Stimulated activated naive CD8-positive, alpha-beta T cell treated with anti-CD3 and anti-CD28 coated beads, Interleukin-15, Interleukin-2, amounts not matched to agents 100 ng/mL and 50 ng/mL, for 24 hours (primary cell): ENCODE results near the gene ADH6.

Experiments used
- H3K27ac Mint-ChIP-seq: one replicate; pipeline ENCODE4 v1.8.0; 2021; ENCODE audit warnings: mild to moderate bottlenecking, mixed read lengths
- H3K27me3 Mint-ChIP-seq: one replicate; pipeline ENCODE4 v1.8.0; 2021; ENCODE audit warnings: mixed read lengths
- H3K36me3 Mint-ChIP-seq: one replicate; pipeline ENCODE4 v1.8.0; 2021; ENCODE audit warnings: low read depth, mixed read lengths
- H3K4me1 Mint-ChIP-seq: one replicate; pipeline ENCODE4 v1.8.0; 2021; ENCODE audit warnings: low read depth, mixed read lengths
- H3K4me3 Mint-ChIP-seq: one replicate; pipeline ENCODE4 v1.8.0; 2021; ENCODE audit warnings: mild to moderate bottlenecking, mixed read lengths
- H3K9me3 Mint-ChIP-seq: one replicate; pipeline ENCODE4 v1.8.0; 2021; ENCODE audit warnings: mixed read lengths

The ADH6 gene

GRCh38 chr4:99161373-99162099 is 57.5 kb downstream of the ADH6 start:
- Mint-ChIP-seq H3K27ac (no peak overlapping the region), H3K9me3 (no peaks in the 10 kb centered on the region), H3K4me3 (no peak overlapping the region), H3K27me3 (no peaks in the 10 kb centered on the region), H3K36me3 (no peaks in the 10 kb centered on the region), H3K4me1 (no peaks in the 10 kb centered on the region)

GRCh38 chr4:99159699-99160098 is 59.3 kb downstream of the ADH6 start:
- Mint-ChIP-seq H3K4me3 (no peak overlapping the region), H3K27me3 (no peaks in the 10 kb centered on the region), H3K27ac (no peak overlapping the region), H3K9me3 (no peaks in the 10 kb centered on the region), H3K4me1 (no peaks in the 10 kb centered on the region), H3K36me3 (no peaks in the 10 kb centered on the region)

- Mint-ChIP-seq H3K9me3 (no peaks in the 10 kb centered on the region), H3K4me3 (no peak overlapping the region)
Observed at GRCh38 chr4:99157478-99157935, 61.5 kb downstream of the ADH6 start.

GRCh38 chr4:99156992-99157391 is 62.1 kb downstream of the ADH6 start:
- Mint-ChIP-seq H3K36me3 (no peaks in the 10 kb centered on the region), H3K9me3 (no peaks in the 10 kb centered on the region), H3K4me3 (no peak overlapping the region), H3K27ac (no peak overlapping the region), H3K27me3 (no peaks in the 10 kb centered on the region), H3K4me1 (no peaks in the 10 kb centered on the region)

More at GRCh38 chr4:99157478-99157935, 61.5 kb downstream of the ADH6 start:
- Mint-ChIP-seq H3K27ac (no peak overlapping the region), H3K36me3 (no peaks in the 10 kb centered on the region), H3K4me1 (no peaks in the 10 kb centered on the region), H3K27me3 (no peaks in the 10 kb centered on the region)

GRCh38 chr4:99154658-99155342 is 64.2 kb downstream of the ADH6 start:
- H3K4me1 Mint-ChIP-seq: peaks cover under 1% of the 10 kb centered on the region
- no peaks in the 10 kb centered on the region for H3K27me3 Mint-ChIP-seq
- H3K4me3 Mint-ChIP-seq: no peak overlapping the region
- peaks cover 5% of the 10 kb centered on the region for H3K9me3 Mint-ChIP-seq
- no peak overlapping the region for H3K27ac Mint-ChIP-seq
- no peaks in the 10 kb centered on the region for H3K36me3 Mint-ChIP-seq
